ENCODE data around the gene RNU7-1.

The RNU7-1 gene

DNA sequence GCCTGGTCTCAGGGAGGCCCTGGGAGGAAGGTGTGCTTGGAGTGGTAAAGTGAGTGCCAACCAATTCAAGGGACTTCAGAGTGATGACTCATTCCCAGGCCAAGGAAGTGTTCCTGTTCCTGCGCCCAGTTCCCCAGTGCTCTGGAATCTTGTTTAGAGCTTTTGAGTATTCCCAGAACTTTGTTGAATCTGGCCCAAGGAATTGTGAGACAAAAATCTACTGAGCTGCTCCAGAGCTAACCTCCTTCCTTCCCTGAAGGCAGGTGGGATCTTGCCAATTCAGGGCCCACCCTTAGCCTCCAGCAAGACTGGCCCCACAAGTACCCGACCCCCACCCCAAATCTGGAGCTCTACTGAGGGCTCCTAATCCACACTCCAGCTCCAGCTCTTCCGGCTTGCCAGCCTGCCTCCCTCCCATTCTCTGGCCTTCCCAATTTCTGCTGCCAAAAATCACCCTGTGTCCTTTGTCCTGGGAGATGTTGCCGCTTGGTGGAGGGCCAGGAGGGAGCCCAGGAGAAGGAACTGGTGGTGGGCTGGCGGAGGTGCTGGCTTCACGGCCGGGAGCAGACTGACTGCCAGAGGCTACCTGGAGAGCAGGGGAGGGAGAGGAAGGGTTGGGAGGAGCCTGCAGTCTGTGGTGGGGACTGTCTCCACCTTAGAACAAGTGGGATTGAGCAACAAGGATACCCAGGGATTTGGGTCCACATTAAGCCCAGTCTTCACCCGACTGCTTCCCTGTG, 17.9 kb upstream of the RNU7-1 start:
- Histone ChIP-seq H2BK15ac (ENCODE audit: low read depth, poor library complexity, severe bottlenecking) (peak overlapping the region; percentile 92), H4K8ac (ENCODE audit: low read length) (peak overlapping the region; percentile 95), H3K4me3 (ENCODE audit: insufficient read depth in 1 of 2, low read depth in 1 of 2, low read length in 2 of 2) (peak overlapping the region in 1 of 2 experiments; percentile 84), H2BK120ac (ENCODE audit: low read depth, low read length) (peak overlapping the region; percentile 85), H3K9me3 (ENCODE audit: control insufficient read depth, low read length) (no peaks in the 10 kb centered on the region), H2AFZ (ENCODE audit: low read depth, low read length) (peak overlapping the region; percentile 57), H3K27ac (ENCODE audit: low read length, poor library complexity, severe bottlenecking) (peak overlapping the region; percentile 93), H3K4me1 (ENCODE audit: control insufficient read depth, insufficient read depth, low read depth, low read length) (peaks cover 39% of the 10 kb centered on the region), H3K18ac (ENCODE audit: low read depth in 1 of 2, low read length in 2 of 2) (peak overlapping the region; percentile 93 to 99), H4K91ac (ENCODE audit: low read length) (peak overlapping the region; percentile 98), H3K23ac (ENCODE audit: low read length in 2 of 2) (peak overlapping the region in 1 of 2 experiments; percentile 30), H3K27me3 (ENCODE audit: control insufficient read depth in 1 of 2, insufficient read depth in 1 of 2, low read length in 2 of 2) (no peaks in the 10 kb centered on the region), H3K36me3 (ENCODE audit: control insufficient read depth in 1 of 2, insufficient read depth in 2 of 2, low read depth in 1 of 2, low read length in 2 of 2) (peaks cover 3 to 28% of the 10 kb centered on the region in 2 experiments), H2BK5ac (ENCODE audit: low read depth, low read length, poor library complexity, severe bottlenecking) (peak overlapping the region; percentile 10), H3K4ac (ENCODE audit: low read depth in 1 of 2, low read length in 2 of 2) (peak overlapping the region; percentile 91 to 98), H3K14ac (ENCODE audit: low read length in 2 of 2) (peak overlapping the region in 1 of 2 experiments; percentile 68), H3K9ac (ENCODE audit: low read length) (peak overlapping the region; percentile 91), H2AK5ac (ENCODE audit: low read length, severe bottlenecking) (peak overlapping the region; percentile 95), H2BK12ac (ENCODE audit: low read length in 2 of 2) (peak overlapping the region; percentile 76 to 80), H3K79me1 (replicated peaks; ENCODE audit: low read length, poor library complexity, severe bottlenecking) (no peaks in the 10 kb centered on the region), H3K4me2 (ENCODE audit: low read length, poor library complexity, severe bottlenecking) (peak overlapping the region; percentile 72)
- DNase-seq = peak; percentile 92
- 4% methylated on average over 6 of the region's 8 CpGs for WGBS

DNA sequence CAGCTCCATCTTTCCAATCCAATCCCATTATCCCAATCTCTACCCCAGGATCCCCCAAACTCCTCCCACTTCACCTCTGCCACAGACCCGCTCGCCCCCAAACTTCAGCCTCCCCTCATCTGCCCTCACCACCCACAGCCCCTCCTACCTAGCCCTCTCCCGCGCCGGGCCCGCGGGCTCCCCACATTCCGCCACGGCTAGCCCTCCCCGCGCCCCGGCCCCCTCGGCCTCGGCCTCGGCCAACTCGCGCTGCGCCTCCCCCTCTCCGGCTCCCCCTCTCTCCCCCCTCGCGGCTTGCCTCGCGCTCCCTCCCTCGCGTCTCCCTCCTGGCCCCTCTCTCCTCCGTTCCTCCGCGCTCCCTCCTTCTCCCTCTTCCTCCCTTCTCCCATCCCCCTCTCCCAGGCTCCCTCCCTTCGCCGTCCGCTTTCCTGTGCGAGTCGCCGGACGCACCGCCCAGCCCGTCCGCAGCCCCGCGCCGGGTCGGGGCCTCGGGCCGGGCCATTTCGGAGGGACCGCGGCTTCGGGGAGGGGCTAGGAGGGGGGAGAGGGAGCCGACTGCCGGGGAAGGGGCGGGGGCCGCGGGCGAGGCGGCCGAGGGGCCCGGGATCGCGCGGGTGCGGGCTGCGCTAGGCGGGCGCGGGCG, 16.1 kb upstream of the RNU7-1 start, which contains the start of gene ATN1:
ATN1 (plus strand) TSS at position 581 of the 643 bp plus-strand sequence. CDS start 6,043 bp downstream, outside the sequence.
- Histone ChIP-seq H2BK120ac (ENCODE audit: low read depth, low read length) (peak within 1 kb of the TSS; percentile 97), H3K4ac (ENCODE audit: low read depth in 1 of 2, low read length in 2 of 2) (peak within 1 kb of the TSS; percentile 92 to 94), H2BK12ac (ENCODE audit: low read length in 2 of 2) (peak within 1 kb of the TSS in 1 of 2 experiments; percentile 86), H3K4me2 (ENCODE audit: low read length, poor library complexity, severe bottlenecking) (peak within 1 kb of the TSS; percentile 88), H3K27me3 (ENCODE audit: control insufficient read depth in 1 of 2, insufficient read depth in 1 of 2, low read length in 2 of 2) (no peaks in the 10 kb centered on the region), H4K91ac (ENCODE audit: low read length) (peak within 1 kb of the TSS; percentile 95), H4K8ac (ENCODE audit: low read length) (peak within 1 kb of the TSS; percentile 94), H3K27ac (ENCODE audit: low read length, poor library complexity, severe bottlenecking) (peak within 1 kb of the TSS; percentile 78), H3K9ac (ENCODE audit: low read length) (peak within 1 kb of the TSS; percentile 91), H2AK5ac (ENCODE audit: low read length, severe bottlenecking) (peak within 1 kb of the TSS; percentile 81), H3K14ac (ENCODE audit: low read length in 2 of 2) (peak within 1 kb of the TSS; percentile 63 to 85), H2AFZ (ENCODE audit: low read depth, low read length) (no peak within 1 kb of the TSS), H3K4me3 (ENCODE audit: insufficient read depth in 1 of 2, low read depth in 1 of 2, low read length in 2 of 2) (peak within 1 kb of the TSS; percentile 85 to 97), H3K9me3 (ENCODE audit: control insufficient read depth, low read length) (no peaks in the 10 kb centered on the region), H2BK5ac (ENCODE audit: low read depth, low read length, poor library complexity, severe bottlenecking) (peak within 1 kb of the TSS; percentile 94), H3K23ac (ENCODE audit: low read length in 2 of 2) (peak within 1 kb of the TSS in 1 of 2 experiments; percentile 97), H3K79me1 (replicated peaks; ENCODE audit: low read length, poor library complexity, severe bottlenecking) (no peaks in the 10 kb centered on the region), H3K4me1 (ENCODE audit: control insufficient read depth, insufficient read depth, low read depth, low read length) (peaks cover 33% of the 10 kb centered on the region), H3K36me3 (ENCODE audit: control insufficient read depth in 1 of 2, insufficient read depth in 2 of 2, low read depth in 1 of 2, low read length in 2 of 2) (peaks cover 3 to 21% of the 10 kb centered on the region in 2 experiments), H3K18ac (ENCODE audit: low read depth in 1 of 2, low read length in 2 of 2) (peak within 1 kb of the TSS; percentile 98 to 99), H2BK15ac (ENCODE audit: low read depth, poor library complexity, severe bottlenecking) (peak within 1 kb of the TSS; percentile 92)
- under 1% methylated on average over 47 of the region's 66 CpGs for WGBS
- DNase-seq = peak; percentile 83

DNA sequence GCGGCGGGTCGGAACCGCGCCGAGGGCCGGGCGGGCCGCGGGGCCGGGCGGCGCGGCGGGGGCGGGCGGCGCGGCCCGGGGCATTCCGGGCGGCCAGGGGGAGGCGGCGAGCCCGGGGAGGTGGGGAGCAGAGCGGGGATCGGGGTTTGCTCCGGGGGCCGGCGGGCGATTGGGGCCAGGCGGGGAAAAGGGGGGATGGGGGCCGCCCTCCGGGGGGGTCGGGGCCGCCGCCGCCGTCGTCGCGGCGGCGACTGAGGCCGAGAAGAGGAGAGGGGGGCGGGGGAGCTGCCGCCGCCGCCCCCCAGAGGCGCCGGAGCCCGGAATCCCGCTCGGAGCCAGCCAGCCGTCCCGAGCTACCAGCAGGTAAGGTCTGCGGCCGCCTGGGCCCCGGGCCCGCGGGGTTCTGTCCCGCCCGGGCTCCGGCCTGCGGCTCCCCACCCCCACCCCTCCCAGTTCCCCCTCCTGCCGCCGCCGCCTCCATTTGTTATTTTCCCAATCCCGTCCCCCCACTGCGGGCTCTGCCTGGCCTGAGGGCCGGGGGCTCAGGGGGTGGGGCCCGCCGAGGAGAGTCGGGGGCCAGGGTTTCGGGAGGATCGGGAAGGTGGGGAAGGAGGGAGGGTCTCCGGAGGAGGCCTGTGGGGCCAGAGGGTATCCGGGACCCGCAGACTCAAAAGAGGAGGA, 15.5 kb upstream of the RNU7-1 start:
- Histone ChIP-seq H2BK120ac (ENCODE audit: low read depth, low read length) (peak overlapping the region; percentile 97), H2BK5ac (ENCODE audit: low read depth, low read length, poor library complexity, severe bottlenecking) (no peak overlapping the region), H3K36me3 (ENCODE audit: control insufficient read depth in 1 of 2, insufficient read depth in 2 of 2, low read depth in 1 of 2, low read length in 2 of 2) (peaks cover 3 to 22% of the 10 kb centered on the region in 2 experiments), H3K4me2 (ENCODE audit: low read length, poor library complexity, severe bottlenecking) (peak overlapping the region; percentile 88), H3K27ac (ENCODE audit: low read length, poor library complexity, severe bottlenecking) (peak overlapping the region; percentile 71), H3K4me1 (ENCODE audit: control insufficient read depth, insufficient read depth, low read depth, low read length) (peaks cover 34% of the 10 kb centered on the region), H3K27me3 (ENCODE audit: control insufficient read depth in 1 of 2, insufficient read depth in 1 of 2, low read length in 2 of 2) (no peaks in the 10 kb centered on the region), H2BK12ac (ENCODE audit: low read length in 2 of 2) (peak overlapping the region in 1 of 2 experiments; percentile 40), H3K14ac (ENCODE audit: low read length in 2 of 2) (peak overlapping the region; percentile 63 to 82), H2AK5ac (ENCODE audit: low read length, severe bottlenecking) (peak overlapping the region; percentile 68), H3K9ac (ENCODE audit: low read length) (peak overlapping the region; percentile 90), H3K4ac (ENCODE audit: low read depth in 1 of 2, low read length in 2 of 2) (peak overlapping the region; percentile 92 to 94), H3K23ac (ENCODE audit: low read length in 2 of 2) (peak overlapping the region in 1 of 2 experiments; percentile 70), H3K79me1 (replicated peaks; ENCODE audit: low read length, poor library complexity, severe bottlenecking) (no peaks in the 10 kb centered on the region), H4K8ac (ENCODE audit: low read length) (no peak overlapping the region), H3K4me3 (ENCODE audit: insufficient read depth in 1 of 2, low read depth in 1 of 2, low read length in 2 of 2) (peak overlapping the region; percentile 85 to 97), H3K9me3 (ENCODE audit: control insufficient read depth, low read length) (no peaks in the 10 kb centered on the region), H2AFZ (ENCODE audit: low read depth, low read length) (no peak overlapping the region), H2BK15ac (ENCODE audit: low read depth, poor library complexity, severe bottlenecking) (peak overlapping the region; percentile 63), H4K91ac (ENCODE audit: low read length) (peak overlapping the region; percentile 95), H3K18ac (ENCODE audit: low read depth in 1 of 2, low read length in 2 of 2) (peak overlapping the region; percentile 91 to 99)
- under 1% methylated on average over 11 of the region's 79 CpGs for WGBS
- DNase-seq = no peak

Data from mesenchymal stem cell (in vitro differentiated cells and primary cell).